ENCODE results near the gene LURAP1L.

DNA sequence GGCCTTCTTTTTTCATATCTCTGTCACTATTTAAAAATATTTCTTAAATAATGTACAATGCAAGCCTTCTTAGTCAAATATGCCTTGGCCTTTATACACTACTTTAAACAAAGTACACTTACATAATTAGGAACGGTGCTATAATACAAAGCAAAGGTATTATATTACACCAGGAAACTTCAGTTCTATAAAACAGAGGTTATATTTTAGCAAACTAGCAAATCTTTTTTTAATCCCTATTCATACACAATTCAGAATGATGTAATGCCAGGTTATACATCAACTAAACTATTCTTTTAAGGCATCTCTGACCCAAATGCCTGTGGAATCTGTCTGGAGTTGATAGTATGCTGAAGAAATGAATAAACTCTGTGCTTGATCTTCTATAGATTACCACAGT lies 10.7 kb upstream of the LURAP1L start:
- no peak for TF ChIP-seq EZH2 (IDR thresholded peaks at IDR 0.05; ENCODE audit: insufficient read depth, low read length)
- TF ChIP-seq, protein P1, sequence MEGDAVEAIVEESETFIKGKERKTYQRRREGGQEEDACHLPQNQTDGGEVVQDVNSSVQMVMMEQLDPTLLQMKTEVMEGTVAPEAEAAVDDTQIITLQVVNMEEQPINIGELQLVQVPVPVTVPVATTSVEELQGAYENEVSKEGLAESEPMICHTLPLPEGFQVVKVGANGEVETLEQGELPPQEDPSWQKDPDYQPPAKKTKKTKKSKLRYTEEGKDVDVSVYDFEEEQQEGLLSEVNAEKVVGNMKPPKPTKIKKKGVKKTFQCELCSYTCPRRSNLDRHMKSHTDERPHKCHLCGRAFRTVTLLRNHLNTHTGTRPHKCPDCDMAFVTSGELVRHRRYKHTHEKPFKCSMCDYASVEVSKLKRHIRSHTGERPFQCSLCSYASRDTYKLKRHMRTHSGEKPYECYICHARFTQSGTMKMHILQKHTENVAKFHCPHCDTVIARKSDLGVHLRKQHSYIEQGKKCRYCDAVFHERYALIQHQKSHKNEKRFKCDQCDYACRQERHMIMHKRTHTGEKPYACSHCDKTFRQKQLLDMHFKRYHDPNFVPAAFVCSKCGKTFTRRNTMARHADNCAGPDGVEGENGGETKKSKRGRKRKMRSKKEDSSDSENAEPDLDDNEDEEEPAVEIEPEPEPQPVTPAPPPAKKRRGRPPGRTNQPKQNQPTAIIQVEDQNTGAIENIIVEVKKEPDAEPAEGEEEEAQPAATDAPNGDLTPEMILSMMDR (IDR thresholded peaks at IDR 0.05; ENCODE audit: insufficient read depth, low read depth, low read length): no peak
